Measurements from ENCODE around the gene CERS3. TPM values are rescaled to one million over a fixed set of nuclear protein-coding genes. Genes with fewer than 3 reads are reported as not detected.

CERS3 gene
- 1.1 TPM for polyA plus RNA-seq (ENCODE audit: insufficient read length)

GRCh38 chr15:100528833-100529428 lies at the start of gene CERS3:
Gene CERS3, minus strand, starts transcription at chr15:100528950. Its CDS starts 27,101 bp downstream, at chr15:100501849.
- no peak for DNase-seq

DNA sequence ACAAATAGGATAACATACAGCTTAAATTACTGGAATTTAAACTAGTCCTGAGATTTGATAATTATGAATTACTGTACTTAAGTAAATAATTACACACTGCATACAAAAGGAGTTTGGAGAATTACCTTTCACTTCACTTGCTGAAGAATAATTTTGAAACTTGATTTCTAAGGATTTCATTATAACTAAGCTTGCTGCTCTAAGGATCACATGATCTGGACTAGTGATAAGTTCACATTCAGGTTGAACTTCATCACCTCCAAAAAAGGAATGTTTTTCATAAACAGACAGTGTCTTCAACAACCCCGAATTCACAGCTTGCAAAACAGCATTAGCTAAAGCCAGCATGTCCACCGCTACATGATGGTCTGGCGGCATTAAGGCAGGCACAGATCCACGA lies 44.8 kb upstream of the CERS3 start:
- DNase-seq: no peak

GRCh38 chr15:100572362-100572983 lies 43.7 kb upstream of the CERS3 start:
- DNase-seq: no peak

- DNase-seq: no peak
Measured at GRCh38 chr15:100571592-100572167, 42.9 kb upstream of the CERS3 start.

GRCh38 chr15:100570735-100571313 lies 42.1 kb upstream of the CERS3 start:
- no peak for DNase-seq

DNA sequence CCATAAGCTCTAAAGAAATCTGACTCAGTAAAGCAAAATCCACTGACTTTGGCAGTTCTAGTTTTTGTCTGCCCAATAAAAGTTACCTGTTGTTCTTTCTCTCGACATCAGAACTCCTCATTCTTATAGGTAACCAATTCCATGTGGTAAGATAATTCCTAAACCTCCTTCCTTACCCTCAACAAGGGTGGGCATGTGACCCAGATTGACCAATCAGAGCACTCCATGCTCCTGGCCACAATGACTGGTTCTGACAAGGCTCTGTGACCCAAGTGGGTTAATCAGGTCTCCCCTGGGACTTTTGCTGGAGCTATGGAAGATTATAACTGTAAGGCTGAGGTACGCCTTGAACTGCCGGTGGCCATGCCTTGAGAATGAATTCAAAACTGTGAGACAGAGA lies 41.5 kb upstream of the CERS3 start:
- DNase-seq: no peak

GRCh38 chr15:100569391-100569790 lies 40.6 kb upstream of the CERS3 start:
- DNase-seq: no peak

DNA sequence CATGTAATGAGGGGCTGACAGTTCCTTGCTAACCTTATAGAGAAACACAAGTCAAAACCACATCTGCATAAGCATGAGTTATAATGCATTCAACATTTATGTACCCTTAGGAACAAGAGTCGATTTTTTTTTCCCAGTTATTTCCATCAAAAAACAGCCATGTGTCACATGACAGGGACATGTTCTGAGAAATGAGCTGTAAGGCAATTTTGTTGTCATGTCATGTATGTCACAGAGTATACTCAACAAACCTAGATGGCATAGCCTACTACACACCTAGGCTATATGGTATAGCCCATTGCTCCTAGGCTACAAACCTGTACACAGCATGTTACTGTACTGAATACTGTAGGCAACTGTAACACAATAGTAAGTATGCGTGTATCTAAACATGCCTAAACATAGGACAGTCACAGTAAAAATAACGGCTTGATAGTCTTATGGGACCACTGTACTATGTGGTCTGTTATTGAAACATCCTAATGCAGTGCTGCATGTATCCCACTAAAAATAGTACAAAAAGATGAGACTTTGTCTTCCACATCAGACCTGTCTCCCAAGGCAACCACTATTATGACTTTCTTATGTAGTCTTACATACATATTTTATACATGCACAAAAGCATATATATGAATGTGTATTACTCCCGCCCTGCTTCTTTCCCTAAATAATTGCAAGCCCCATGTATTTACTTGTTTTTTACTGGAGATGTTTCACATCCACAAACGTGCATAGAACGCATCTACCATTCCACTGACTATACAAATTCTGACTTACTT lies 38.3 kb upstream of the CERS3 start:
- DNase-seq: no peak

DNA sequence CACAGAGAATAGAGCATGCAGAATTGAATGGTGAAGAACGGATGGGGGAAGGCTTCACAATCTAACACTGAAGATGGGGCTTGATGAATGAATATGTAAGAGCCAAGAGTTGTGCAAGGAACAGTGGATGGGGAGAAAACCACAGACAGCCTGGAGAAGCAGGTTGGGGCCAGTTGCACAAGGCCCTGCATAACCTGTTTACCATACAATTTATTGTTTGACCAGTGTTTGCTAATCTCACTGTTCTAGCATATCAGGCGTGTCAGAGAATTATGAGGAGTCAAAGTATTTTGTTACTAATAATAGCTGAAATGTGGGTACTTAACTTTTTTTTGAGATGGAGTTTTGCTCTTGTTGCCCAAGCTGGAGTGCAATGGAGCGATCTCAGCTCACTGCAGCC lies 36.8 kb upstream of the CERS3 start:
- no peak for DNase-seq

DNA sequence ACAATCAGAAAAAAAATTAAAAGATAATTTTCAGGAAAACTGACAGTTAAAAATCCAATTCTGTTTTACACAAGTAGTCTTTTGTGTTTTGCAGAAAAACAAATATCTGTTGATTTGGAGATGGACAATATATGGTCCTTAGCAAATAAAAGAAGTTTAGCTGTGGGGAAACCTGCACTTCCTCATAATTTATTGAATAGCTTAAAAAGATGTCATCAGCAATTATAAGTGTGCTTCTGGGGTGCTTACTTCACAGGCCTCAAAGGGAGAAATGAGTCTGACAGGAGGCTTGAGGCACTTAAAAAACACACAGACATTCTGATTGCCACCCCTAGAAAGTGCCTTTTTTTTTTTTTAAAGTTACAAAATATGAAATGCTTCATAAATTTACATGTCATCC lies 31.6 kb upstream of the CERS3 start:
- no peak for DNase-seq

- DNase-seq: no peak
Measured at GRCh38 chr15:100559330-100559729, 30.6 kb upstream of the CERS3 start.

DNA sequence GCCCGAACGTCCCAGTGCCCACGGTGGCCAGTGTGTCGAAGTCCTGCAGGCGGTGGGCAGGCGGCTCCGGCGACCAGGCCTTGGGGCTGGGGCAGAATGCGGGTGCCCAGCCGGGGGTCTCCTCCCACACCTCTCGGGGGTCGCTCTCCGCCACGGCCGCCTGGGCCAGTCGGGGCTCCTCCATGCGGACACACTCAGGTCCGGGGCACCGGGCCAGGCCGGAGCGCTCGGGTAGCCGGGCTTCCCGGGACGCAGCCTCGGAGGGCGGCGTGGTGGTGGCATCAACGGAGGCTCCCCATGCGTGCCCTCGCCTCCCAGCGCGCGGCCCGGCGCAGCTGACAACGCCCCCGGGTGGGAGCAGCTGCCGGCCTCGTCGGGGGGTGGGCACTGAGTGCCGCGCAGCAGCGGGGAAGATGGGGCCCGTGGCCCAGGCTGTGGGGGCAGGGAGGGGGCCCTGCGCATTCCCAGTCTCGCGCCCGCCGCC lies 30.1 kb upstream of the CERS3 start:
- DNase-seq: no peak

GRCh38 chr15:100553468-100553867 lies 24.7 kb upstream of the CERS3 start:
- DNase-seq: no peak

DNA sequence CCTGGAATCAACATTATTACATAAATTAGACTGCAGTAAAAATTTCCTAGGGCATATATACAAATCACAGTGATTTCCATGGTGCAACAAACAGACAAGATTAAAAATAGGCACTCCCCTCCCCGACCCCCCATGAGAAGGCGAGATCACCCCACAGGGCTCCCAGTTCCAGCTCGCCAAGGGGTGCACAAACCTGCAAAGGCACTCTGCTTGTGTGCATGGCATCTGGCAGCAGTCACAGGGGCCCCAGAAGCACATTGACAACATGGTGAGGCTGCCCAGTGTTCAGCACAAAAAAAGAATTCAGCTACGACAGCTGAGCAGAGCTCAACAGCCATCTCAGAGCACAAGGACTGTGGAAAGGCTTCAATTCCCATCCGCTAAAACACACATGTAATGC lies 19.2 kb upstream of the CERS3 start:
- no peak for DNase-seq

DNA sequence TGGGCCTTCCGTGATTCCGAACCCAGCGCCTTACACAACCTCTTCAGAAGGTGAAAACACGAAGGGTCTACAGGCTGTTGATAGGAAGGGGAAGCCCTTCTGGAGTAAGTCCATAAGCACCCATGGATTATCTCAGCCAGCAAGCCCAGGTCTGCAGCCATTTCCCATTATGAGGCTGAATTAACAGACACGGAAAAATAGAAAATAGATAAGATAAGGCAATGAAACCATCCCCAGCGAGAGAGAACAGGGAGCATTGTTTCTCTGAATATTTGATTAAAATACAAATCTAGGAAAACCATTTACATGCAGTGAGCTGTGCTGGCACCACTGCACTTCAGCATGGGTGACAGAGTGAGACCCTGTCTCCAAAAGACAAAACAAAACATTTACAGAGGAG lies 16.2 kb upstream of the CERS3 start:
- no peak for DNase-seq

GRCh38 chr15:100544338-100544841 lies 15.6 kb upstream of the CERS3 start:
- DNase-seq: no peak

- DNase-seq: no peak
Measured at GRCh38 chr15:100542290-100542689, 13.5 kb upstream of the CERS3 start.

DNA sequence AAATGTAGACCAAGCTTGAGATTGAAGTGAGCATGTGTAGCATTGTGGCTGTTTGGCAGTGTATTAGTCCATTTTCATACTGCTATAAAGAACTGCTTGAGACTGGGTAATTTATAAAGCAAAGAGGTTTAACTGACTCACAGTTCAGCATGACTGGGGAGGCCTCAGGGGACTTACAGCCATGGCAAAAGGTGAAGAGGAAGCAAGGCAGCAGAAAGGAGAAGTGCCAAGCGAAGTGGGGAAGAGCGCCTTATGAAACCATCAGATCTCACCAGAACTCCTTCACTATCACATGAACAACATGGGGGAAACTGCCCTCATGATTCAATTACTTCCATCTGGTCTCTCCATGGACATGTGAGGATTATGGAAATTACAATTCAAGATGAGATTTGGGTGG lies 8.6 kb upstream of the CERS3 start:
- DNase-seq: no peak

- DNase-seq: no peak
Measured at GRCh38 chr15:100536733-100537132, 8.0 kb upstream of the CERS3 start.

DNA sequence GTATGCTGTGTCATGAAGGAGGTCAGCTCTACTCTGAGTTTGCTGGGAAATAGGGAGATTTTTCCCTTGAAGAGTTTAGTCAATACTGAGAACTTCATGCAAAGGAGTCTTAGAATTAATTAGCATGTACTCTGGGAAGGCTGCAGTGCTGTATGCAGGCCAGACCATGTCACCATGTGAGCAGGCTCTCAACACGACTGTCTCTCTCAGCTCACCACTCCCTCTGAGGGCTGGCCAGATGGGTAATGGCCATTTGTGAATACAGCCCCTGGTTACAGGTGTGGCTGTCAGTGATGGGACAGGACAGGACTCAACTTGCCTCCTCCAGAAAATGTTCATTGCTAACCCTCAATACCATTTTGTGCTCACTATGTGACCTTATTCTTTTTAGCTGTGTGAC lies 5.1 kb upstream of the CERS3 start:
- no peak for DNase-seq

DNA sequence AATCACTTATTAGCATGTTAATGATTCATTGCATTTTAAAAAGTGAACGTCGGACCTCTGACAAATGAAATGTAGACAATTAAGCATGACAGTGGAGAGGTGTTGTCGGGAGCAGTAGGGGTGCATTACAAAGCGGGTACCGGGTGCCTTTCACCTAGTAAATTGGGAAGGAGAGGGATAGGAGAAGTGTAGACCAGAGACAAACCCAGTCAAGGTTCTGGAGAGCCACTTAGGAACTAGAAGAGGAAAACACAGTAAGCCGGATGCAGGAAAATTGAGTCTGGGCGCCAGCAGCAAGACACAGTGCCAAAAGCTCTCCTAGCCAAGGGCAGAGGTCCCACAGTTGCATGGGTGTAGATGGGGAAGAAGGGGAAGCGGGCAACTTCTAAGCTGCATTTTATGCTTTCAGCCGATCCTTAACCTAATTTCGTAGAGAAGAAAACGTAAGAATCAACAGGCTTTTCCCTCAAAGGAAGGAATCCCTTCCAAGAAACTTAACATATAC lies 3.1 kb upstream of the CERS3 start:
- DNase-seq: no peak

DNA sequence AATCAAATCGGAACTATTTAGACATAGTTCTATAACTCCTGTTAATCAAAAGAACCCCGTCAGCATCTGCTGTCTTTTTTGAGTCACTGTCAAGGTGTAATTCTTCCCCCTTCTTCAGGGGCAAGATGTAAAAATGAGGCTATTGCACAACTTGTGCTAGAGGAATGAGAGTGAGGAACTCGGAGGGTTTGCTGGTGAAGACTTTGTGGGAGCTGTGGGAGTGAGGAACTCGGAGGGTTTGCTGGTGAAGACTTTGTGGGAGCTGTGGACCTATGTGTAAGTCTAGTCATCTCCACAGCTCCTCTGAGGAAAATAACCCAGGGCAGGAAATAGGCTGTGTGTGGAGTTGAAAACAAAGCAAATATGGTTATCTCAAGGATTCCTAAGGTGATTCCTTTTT lies 2.5 kb upstream of the CERS3 start:
- no peak for DNase-seq

DNA sequence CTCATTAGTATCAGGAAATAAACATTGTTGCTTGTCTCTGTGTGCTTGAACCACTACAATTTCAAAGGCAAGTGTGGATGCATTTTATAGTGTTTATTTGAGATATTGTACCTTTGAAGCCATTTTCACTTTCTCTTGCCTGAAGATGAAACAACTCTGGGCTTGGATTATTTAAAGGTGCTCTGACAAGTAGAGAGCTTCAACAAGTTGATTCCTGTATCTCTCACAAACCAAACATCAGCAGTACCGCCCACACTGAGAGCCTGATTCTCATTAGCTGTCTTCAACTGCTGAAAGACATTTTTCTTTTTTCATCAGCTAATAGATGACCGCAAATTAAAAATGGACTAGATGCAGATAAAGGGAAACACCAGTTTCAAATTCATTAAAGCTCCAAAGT lies 806 bp upstream of the CERS3 start:
- DNase-seq: no peak

Measured in hindlimb muscle (tissue), 1 donor.